GM23338 (cell line): ENCODE results near the gene LMO2. TPM values are rescaled to one million over a fixed set of nuclear protein-coding genes. Genes with fewer than 3 reads are reported as not detected.

Experiments used
- ATAC-seq: fragments of 200-7000 bp; cut with Tn5 transposase; 3 replicates; pipeline ENCODE4 v1.9.1; 2020
- DNase-seq: peaks from one replicate; pipeline ENCODE4 v3.0.0-alpha.2; 2015; ENCODE audit warnings: low spot score
- H2AFZ ChIP-seq: fragments of 200-600 bp; sonication (generic); 2 replicates; pipeline ENCODE4 v1.8.0; 2016; ENCODE audit warnings: antibody characterized with exemption, mild to moderate bottlenecking, moderate library complexity
- H3F3A ChIP-seq: fragments of 200-600 bp; sonication (generic); replicated peaks from 2 replicates; pipeline ENCODE4 v1.8.0; 2017; ENCODE audit warnings: antibody characterized with exemption, mixed run types, low read depth
- H3K27ac ChIP-seq: fragments of 200-600 bp; sonication (generic); 2 replicates; pipeline ENCODE4 v1.6.1; 2016; ENCODE audit warnings: low read depth
- H3K27me3 ChIP-seq: fragments of 200-600 bp; sonication (generic); 2 replicates; pipeline ENCODE4 v1.8.0; 2016; ENCODE audit warnings: mild to moderate bottlenecking, mixed run types, moderate library complexity; ENCODE audit not compliant: insufficient read depth
- H3K36me3 ChIP-seq: fragments of 200-600 bp; sonication (generic); 2 replicates; pipeline ENCODE4 v1.8.0; 2016; ENCODE audit warnings: mild to moderate bottlenecking; ENCODE audit not compliant: insufficient read depth
- H3K4me1 ChIP-seq: fragments of 200-600 bp; sonication (generic); 2 replicates; pipeline ENCODE4 v1.8.0; 2016; ENCODE audit warnings: mild to moderate bottlenecking, moderate library complexity; ENCODE audit not compliant: insufficient read depth
- H3K4me2 ChIP-seq: fragments of 200-600 bp; sonication (generic); 2 replicates; pipeline ENCODE4 v1.7.1; 2017; ENCODE audit warnings: mixed run types
- H3K4me3 ChIP-seq: fragments of 200-600 bp; sonication (generic); 2 replicates; pipeline ENCODE4 v1.6.1; 2016; ENCODE audit warnings: mixed run types
- H3K79me2 ChIP-seq: fragments of 200-600 bp; sonication (generic); replicated peaks from 2 replicates; pipeline ENCODE4 v1.8.0; 2017; ENCODE audit warnings: mild to moderate bottlenecking; ENCODE audit not compliant: insufficient read depth
- H3K9me2 ChIP-seq: fragments of 200-600 bp; sonication (generic); 2 replicates; pipeline ENCODE4 v1.8.0; 2017; ENCODE audit not compliant: insufficient read depth
- H4K20me1 ChIP-seq: fragments of 200-600 bp; sonication (generic); replicated peaks from 2 replicates; pipeline ENCODE4 v1.8.0; 2017; ENCODE audit warnings: mild to moderate bottlenecking; ENCODE audit not compliant: insufficient read depth
- H3K27ac Mint-ChIP-seq: 2 replicates; pipeline ENCODE4 v1.8.0; 2020; ENCODE audit warnings: inconsistent platforms, mild to moderate bottlenecking, moderate library complexity, mixed read lengths
- H3K27me3 Mint-ChIP-seq: 3 replicates; pipeline ENCODE4 v1.8.0; 2022; ENCODE audit warnings: low read depth, mild to moderate bottlenecking, moderate library complexity, mixed read lengths, inconsistent platforms; ENCODE audit not compliant: insufficient read depth, poor library complexity
- H3K36me3 Mint-ChIP-seq: 3 replicates; pipeline ENCODE4 v1.8.0; 2021; ENCODE audit warnings: low read depth, mild to moderate bottlenecking, inconsistent platforms, moderate library complexity, mixed read lengths
- H3K4me1 Mint-ChIP-seq: 3 replicates; pipeline ENCODE4 v1.8.0; 2020; ENCODE audit warnings: mild to moderate bottlenecking, inconsistent platforms, mixed read lengths
- H3K4me3 Mint-ChIP-seq: 3 replicates; pipeline ENCODE4 v1.8.0; 2021; ENCODE audit warnings: moderate library complexity, mild to moderate bottlenecking, inconsistent platforms, mixed read lengths
- H3K9me3 Mint-ChIP-seq: 3 replicates; pipeline ENCODE4 v1.8.0; 2020; ENCODE audit warnings: moderate library complexity, mild to moderate bottlenecking, inconsistent platforms, mixed read lengths
- EZH2phosphoT487 ChIP-seq: fragments of 200-600 bp; sonication (generic); IDR thresholded peaks from one replicate; pipeline ENCODE4 v1.8.1; 2018; ENCODE audit warnings: antibody characterized with exemption; ENCODE audit not compliant: unreplicated experiment
- JUNB ChIP-seq: IDR thresholded peaks from one replicate; pipeline ENCODE4 v1.6.1; 2016; ENCODE audit warnings: antibody characterized with exemption; ENCODE audit not compliant: unreplicated experiment
- NANOG ChIP-seq: IDR thresholded peaks from 2 replicates; pipeline ENCODE4 v1.6.1; 2016; ENCODE audit warnings: antibody characterized with exemption, borderline replicate concordance
- POLR2AphosphoS5 ChIP-seq: IDR thresholded peaks from 2 replicates; pipeline ENCODE4 v1.6.1; 2016; ENCODE audit warnings: antibody characterized with exemption, low read depth
- STAT1 ChIP-seq: IDR thresholded peaks from one replicate; pipeline ENCODE4 v1.6.1; 2016; ENCODE audit warnings: antibody characterized with exemption; ENCODE audit not compliant: unreplicated experiment
- ZNF114 ChIP-seq: fragments of 250-450 bp; sonication (Bioruptor Pico); IDR thresholded peaks from 2 replicates; pipeline ENCODE4 v1.5.0; 2020; ENCODE audit warnings: mild to moderate bottlenecking, moderate library complexity
- ZNF331 ChIP-seq: fragments of 250-450 bp; sonication (Bioruptor Pico); IDR thresholded peaks from 2 replicates; pipeline ENCODE4 v1.5.0; 2020; ENCODE audit warnings: low read depth, mild to moderate bottlenecking, moderate library complexity
- polyA plus RNA-seq: library from polyadenylated mRNA; unstranded; fragments of >200 nt; fragmentation: Nextera tagmentation; extraction: Ambion mirVana; gene quantifications from 2 replicates; pipeline ENCODE4 v1.2.1, GENCODE V29; 2016
- total RNA-seq: library from RNA; depleted of rRNA; stranded (reverse); fragments of >200 nt; shearing (Covaris generic); gene quantifications from 2 replicates; pipeline ENCODE4 v1.2.3, GENCODE V29; 2014
- TF ChIP-seq, protein P1 (sequence below), 2 experiments: fragments of 200-600 bp in 1 of 2; sonication (generic) in 1 of 2; conservative IDR thresholded peaks; 2 replicates each; pipeline versions ENCODE4 v1.5.1 to v1.6.1; 2016 to 2017; ENCODE audit warnings: antibody characterized with exemption in 2 of 2, low read depth in 2 of 2, mild to moderate bottlenecking in 2 of 2, moderate library complexity in 1 of 2
- TF ChIP-seq, protein P2 (sequence below): IDR thresholded peaks from 2 replicates; pipeline ENCODE4 v1.6.1; 2016; ENCODE audit warnings: antibody characterized with exemption
- TF ChIP-seq, protein P3 (sequence below): IDR thresholded peaks from one replicate; pipeline ENCODE4 v1.6.1; 2018; ENCODE audit warnings: antibody characterized with exemption; ENCODE audit not compliant: unreplicated experiment

Gene LMO2
- total and polyA plus RNA-seq, 2 experiments from 2014 or later, result 1.4 to 3.1 TPM

- TF ChIP-seq, protein P1, sequence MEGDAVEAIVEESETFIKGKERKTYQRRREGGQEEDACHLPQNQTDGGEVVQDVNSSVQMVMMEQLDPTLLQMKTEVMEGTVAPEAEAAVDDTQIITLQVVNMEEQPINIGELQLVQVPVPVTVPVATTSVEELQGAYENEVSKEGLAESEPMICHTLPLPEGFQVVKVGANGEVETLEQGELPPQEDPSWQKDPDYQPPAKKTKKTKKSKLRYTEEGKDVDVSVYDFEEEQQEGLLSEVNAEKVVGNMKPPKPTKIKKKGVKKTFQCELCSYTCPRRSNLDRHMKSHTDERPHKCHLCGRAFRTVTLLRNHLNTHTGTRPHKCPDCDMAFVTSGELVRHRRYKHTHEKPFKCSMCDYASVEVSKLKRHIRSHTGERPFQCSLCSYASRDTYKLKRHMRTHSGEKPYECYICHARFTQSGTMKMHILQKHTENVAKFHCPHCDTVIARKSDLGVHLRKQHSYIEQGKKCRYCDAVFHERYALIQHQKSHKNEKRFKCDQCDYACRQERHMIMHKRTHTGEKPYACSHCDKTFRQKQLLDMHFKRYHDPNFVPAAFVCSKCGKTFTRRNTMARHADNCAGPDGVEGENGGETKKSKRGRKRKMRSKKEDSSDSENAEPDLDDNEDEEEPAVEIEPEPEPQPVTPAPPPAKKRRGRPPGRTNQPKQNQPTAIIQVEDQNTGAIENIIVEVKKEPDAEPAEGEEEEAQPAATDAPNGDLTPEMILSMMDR (conservative IDR thresholded peaks at IDR 0.05; ENCODE audit: low read depth in 2 of 2), result no peak
- TF ChIP-seq ZNF331 (CRISPR knock-in tag), result no peak
These were observed 16.1 kb downstream of the LMO2 start (continued) for GRCh38 chr11:33875621-33876294.

GRCh38 chr11:33874910-33875490 lies 16.9 kb downstream of the LMO2 start:
- Mint-ChIP-seq H3K4me3 (no peak overlapping the region), H3K9me3 (no peaks in the 10 kb centered on the region), H3K36me3 (no peaks in the 10 kb centered on the region), H3K27me3 (peaks cover 18% of the 10 kb centered on the region), H3K27ac (no peak overlapping the region), H3K4me1 (peaks cover 16% of the 10 kb centered on the region)
- H3K27ac ChIP-seq, result no peak overlapping the region
- H3K4me1 ChIP-seq, result peaks cover 29% of the 10 kb centered on the region
- no peaks in the 10 kb centered on the region for H3K36me3 ChIP-seq
- no peak overlapping the region for H3K4me2 ChIP-seq
- ATAC-seq (no peak), DNase-seq (no peak)
- no peak overlapping the region for H3K4me3 ChIP-seq
- H3F3A ChIP-seq, result 0 out of 2 replicates have a peak, but pooled peaks cover 3% of the 10 kb centered on the region
- H3K79me2 ChIP-seq, result no peaks in the 10 kb centered on the region
- peak overlapping the region; percentile 56; the same call in 1 of the 2 replicates for H2AFZ ChIP-seq
- H3K27me3 ChIP-seq, result peaks cover 31% of the 10 kb centered on the region
- no peaks in the 10 kb centered on the region for H3K9me2 ChIP-seq
- H4K20me1 ChIP-seq, result no peaks in the 10 kb centered on the region
- TF ChIP-seq, protein P2, sequence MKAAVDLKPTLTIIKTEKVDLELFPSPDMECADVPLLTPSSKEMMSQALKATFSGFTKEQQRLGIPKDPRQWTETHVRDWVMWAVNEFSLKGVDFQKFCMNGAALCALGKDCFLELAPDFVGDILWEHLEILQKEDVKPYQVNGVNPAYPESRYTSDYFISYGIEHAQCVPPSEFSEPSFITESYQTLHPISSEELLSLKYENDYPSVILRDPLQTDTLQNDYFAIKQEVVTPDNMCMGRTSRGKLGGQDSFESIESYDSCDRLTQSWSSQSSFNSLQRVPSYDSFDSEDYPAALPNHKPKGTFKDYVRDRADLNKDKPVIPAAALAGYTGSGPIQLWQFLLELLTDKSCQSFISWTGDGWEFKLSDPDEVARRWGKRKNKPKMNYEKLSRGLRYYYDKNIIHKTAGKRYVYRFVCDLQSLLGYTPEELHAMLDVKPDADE, result no peak
- TF ChIP-seq JUNB, result no peak
- TF ChIP-seq ZNF114 (CRISPR knock-in tag), result no peak
- no peak for TF ChIP-seq EZH2phosphoT487
- TF ChIP-seq ZNF331 (CRISPR knock-in tag), result no peak
- TF ChIP-seq, protein P3, sequence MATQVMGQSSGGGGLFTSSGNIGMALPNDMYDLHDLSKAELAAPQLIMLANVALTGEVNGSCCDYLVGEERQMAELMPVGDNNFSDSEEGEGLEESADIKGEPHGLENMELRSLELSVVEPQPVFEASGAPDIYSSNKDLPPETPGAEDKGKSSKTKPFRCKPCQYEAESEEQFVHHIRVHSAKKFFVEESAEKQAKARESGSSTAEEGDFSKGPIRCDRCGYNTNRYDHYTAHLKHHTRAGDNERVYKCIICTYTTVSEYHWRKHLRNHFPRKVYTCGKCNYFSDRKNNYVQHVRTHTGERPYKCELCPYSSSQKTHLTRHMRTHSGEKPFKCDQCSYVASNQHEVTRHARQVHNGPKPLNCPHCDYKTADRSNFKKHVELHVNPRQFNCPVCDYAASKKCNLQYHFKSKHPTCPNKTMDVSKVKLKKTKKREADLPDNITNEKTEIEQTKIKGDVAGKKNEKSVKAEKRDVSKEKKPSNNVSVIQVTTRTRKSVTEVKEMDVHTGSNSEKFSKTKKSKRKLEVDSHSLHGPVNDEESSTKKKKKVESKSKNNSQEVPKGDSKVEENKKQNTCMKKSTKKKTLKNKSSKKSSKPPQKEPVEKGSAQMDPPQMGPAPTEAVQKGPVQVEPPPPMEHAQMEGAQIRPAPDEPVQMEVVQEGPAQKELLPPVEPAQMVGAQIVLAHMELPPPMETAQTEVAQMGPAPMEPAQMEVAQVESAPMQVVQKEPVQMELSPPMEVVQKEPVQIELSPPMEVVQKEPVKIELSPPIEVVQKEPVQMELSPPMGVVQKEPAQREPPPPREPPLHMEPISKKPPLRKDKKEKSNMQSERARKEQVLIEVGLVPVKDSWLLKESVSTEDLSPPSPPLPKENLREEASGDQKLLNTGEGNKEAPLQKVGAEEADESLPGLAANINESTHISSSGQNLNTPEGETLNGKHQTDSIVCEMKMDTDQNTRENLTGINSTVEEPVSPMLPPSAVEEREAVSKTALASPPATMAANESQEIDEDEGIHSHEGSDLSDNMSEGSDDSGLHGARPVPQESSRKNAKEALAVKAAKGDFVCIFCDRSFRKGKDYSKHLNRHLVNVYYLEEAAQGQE, result no peak
- TF ChIP-seq STAT1, result no peak
- TF ChIP-seq NANOG, result no peak
- TF ChIP-seq, protein P1 (conservative IDR thresholded peaks at IDR 0.05; ENCODE audit: low read depth in 2 of 2), result no peak
- TF ChIP-seq POLR2AphosphoS5, result no peak
